GM23248 (cell line): ENCODE measurements around the gene SRF. TPM values are rescaled to one million over a fixed set of nuclear protein-coding genes. Genes with fewer than 3 reads are reported as not detected.

Experiments used
- DNase-seq: peaks from one replicate; pipeline ENCODE4 v3.0.0-alpha.2; 2015
- H2AFZ ChIP-seq: fragments of 200-600 bp; sonication (generic); 2 replicates; pipeline ENCODE4 v1.6.1; 2016; ENCODE audit warnings: antibody characterized with exemption
- H3F3A ChIP-seq: fragments of 200-600 bp; sonication (generic); 2 replicates; pipeline ENCODE4 v1.6.1; 2016; ENCODE audit warnings: mild to moderate bottlenecking, antibody characterized with exemption, mixed run types; ENCODE audit not compliant: insufficient read depth
- H3K27ac ChIP-seq: fragments of 200-600 bp; sonication (generic); 2 replicates; pipeline ENCODE4 v1.5.1; 2016; ENCODE audit warnings: mild to moderate bottlenecking
- H3K27me3 ChIP-seq: fragments of 200-600 bp; sonication (generic); replicated peaks from 2 replicates; pipeline ENCODE4 v1.6.1; 2016; ENCODE audit warnings: mild to moderate bottlenecking; ENCODE audit not compliant: insufficient read depth
- H3K36me3 ChIP-seq: fragments of 200-600 bp; sonication (generic); 2 replicates; pipeline ENCODE4 v1.6.1; 2016; ENCODE audit warnings: low read depth, mild to moderate bottlenecking
- H3K4me1 ChIP-seq: fragments of 200-600 bp; sonication (generic); 2 replicates; pipeline ENCODE4 v1.6.1; 2016; ENCODE audit warnings: mild to moderate bottlenecking; ENCODE audit not compliant: insufficient read depth
- H3K4me2 ChIP-seq: fragments of 200-600 bp; sonication (generic); one replicate; pipeline ENCODE4 v1.6.1; 2016; ENCODE audit warnings: mild to moderate bottlenecking; ENCODE audit not compliant: unreplicated experiment
- H3K4me3 ChIP-seq: fragments of 200-600 bp; sonication (generic); 2 replicates; pipeline ENCODE4 v1.5.1; 2016; ENCODE audit warnings: mild to moderate bottlenecking
- H3K79me2 ChIP-seq: fragments of 200-600 bp; sonication (generic); 2 replicates; pipeline ENCODE4 v1.6.1; 2016; ENCODE audit warnings: mild to moderate bottlenecking; ENCODE audit not compliant: insufficient read depth
- H3K9ac ChIP-seq: fragments of 200-600 bp; sonication (generic); 2 replicates; pipeline ENCODE4 v1.6.1; 2016; ENCODE audit warnings: mild to moderate bottlenecking
- H3K9me2 ChIP-seq: fragments of 200-600 bp; sonication (generic); 2 replicates; pipeline ENCODE4 v1.6.1; 2016; ENCODE audit warnings: mixed run types, mild to moderate bottlenecking, moderate library complexity; ENCODE audit not compliant: insufficient read depth
- H3K9me3 ChIP-seq: fragments of 200-600 bp; sonication (generic); one replicate; pipeline ENCODE4 v1.6.1; 2017; ENCODE audit warnings: low read depth
- H4K20me1 ChIP-seq: fragments of 200-600 bp; sonication (generic); 2 replicates; pipeline ENCODE4 v1.6.0; 2016; ENCODE audit not compliant: insufficient read depth
- EZH2 ChIP-seq: fragments of 200-600 bp; sonication (generic); IDR thresholded peaks from 2 replicates; pipeline ENCODE4 v1.6.1; 2018; ENCODE audit warnings: antibody characterized with exemption, mild to moderate bottlenecking; ENCODE audit not compliant: insufficient read depth, poor library complexity, severe bottlenecking
- EZH2phosphoT487 ChIP-seq: fragments of 200-600 bp; sonication (generic); IDR thresholded peaks from 2 replicates; pipeline ENCODE4 v1.6.1; 2018; ENCODE audit warnings: antibody characterized with exemption, moderate library complexity, mild to moderate bottlenecking, low read depth; ENCODE audit not compliant: insufficient read depth
- WGBS, 2 experiments: methylation state at CpG; one replicate each; pipeline ENCODE4 v1.1.6; 2015 to 2017; ENCODE audit warnings: low lambda C conversion rate in 2 of 2, low coverage in 1 of 2; ENCODE audit errors: missing lambda C conversion rate in 2 of 2; 5-methylcytosine and 5-hydroxymethylcytosine counted together
- in situ Hi-C: fragments of 300-500 bp; cut with MboI; formaldehyde crosslinking; loops from 2 replicates; pipeline ENCODE4 v1.15.0; 2020
- polyA plus RNA-seq: library from polyadenylated mRNA; unstranded; fragments of >200 nt; fragmentation: Nextera tagmentation; extraction: Ambion mirVana; gene quantifications from 2 replicates; pipeline ENCODE4 v1.2.1, GENCODE V29; 2016
- total RNA-seq: library from RNA; depleted of rRNA; stranded (reverse); fragments of >200 nt; shearing (Covaris generic); gene quantifications from 2 replicates; pipeline ENCODE4 v1.2.3, GENCODE V29; 2014

SRF gene
- total and polyA plus RNA-seq, 2 experiments from 2014 or later, result 3.3 to 29.6 TPM

DNA sequence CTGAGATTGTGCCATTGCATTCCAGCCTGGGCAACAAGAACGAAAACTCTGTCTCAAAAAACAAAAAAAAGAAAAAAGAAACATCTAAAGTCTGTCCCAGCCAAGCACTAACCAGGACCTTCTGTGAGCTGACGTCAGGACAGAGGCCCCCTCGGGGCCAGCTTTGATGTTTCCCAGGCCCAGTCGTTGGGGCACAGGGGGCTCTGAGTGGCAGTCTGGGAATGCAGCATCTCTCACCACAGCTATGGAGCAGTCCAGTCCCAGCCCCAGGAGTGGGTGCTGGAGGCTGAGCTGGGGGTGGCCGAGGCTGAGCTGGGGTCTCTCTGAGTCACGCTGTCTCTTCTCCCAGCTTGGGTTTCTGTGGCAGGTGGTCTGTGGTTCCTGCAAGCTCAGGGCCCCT, 46.0 kb upstream of the SRF start:
- WGBS, 2 experiments, result 21 to 24% methylated on average over 6 of the region's 6 CpGs

DNA sequence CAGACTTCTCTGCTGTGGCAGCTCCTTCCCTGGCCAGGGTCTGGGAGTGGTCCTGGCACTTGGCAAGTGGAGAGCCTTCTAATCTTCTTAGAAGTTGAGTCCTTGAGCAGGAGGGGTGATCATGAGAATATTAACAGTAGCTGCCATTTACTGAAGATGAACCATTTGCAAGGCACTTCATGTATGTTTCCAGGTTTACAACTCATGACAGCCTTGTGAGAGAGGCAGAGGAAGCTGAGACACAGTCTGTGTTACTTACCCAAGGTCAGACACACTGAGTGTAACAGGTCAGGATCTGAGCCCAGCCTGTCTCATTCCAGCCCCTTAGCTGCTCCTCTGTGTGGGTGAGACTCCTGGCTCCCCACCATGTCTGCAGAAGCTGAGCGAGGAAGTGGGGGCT, 45.5 kb upstream of the SRF start:
- H2AFZ ChIP-seq, result no peak overlapping the region
- H3K79me2 ChIP-seq, result peaks cover 80% of the 10 kb centered on the region
- no peaks in the 10 kb centered on the region for H3K27me3 ChIP-seq
- no peaks in the 10 kb centered on the region for H3K9me3 ChIP-seq
- TF ChIP-seq EZH2phosphoT487 (no peak), EZH2 (no peak)
- H3K27ac ChIP-seq, result peak overlapping the region; percentile 100
- H3K4me2 ChIP-seq, result peak overlapping the region; percentile 4
- in situ Hi-C loops, result loop anchor here (5.0 kb wide), 1 partner anchor 63 kb away; no protein-coding TSS in a partner anchor
- peaks cover 76% of the 10 kb centered on the region for H3K4me1 ChIP-seq
- WGBS, 2 experiments, result 93 to 100% methylated on average over 1 of the region's 1 CpG
- H3K9me2 ChIP-seq, result no peaks in the 10 kb centered on the region
- DNase-seq, result peak; percentile 54
- H3K36me3 ChIP-seq, result no peaks in the 10 kb centered on the region
- no peaks in the 10 kb centered on the region for H4K20me1 ChIP-seq
- H3F3A ChIP-seq, result peaks cover 51% of the 10 kb centered on the region
- no peak overlapping the region for H3K4me3 ChIP-seq
- H3K9ac ChIP-seq, result peak overlapping the region; percentile 85

More for the DNA sequence above, 46.0 kb upstream of the SRF start:
- Histone ChIP-seq H3K27ac (peak overlapping the region; percentile 100), H3K27me3 (no peaks in the 10 kb centered on the region), H4K20me1 (no peaks in the 10 kb centered on the region), H3K4me2 (peak overlapping the region; percentile 4), H3K9ac (peak overlapping the region; percentile 85), H3K36me3 (no peaks in the 10 kb centered on the region), H3K9me2 (no peaks in the 10 kb centered on the region), H3K9me3 (no peaks in the 10 kb centered on the region), H3K4me1 (peaks cover 80% of the 10 kb centered on the region), H2AFZ (no peak overlapping the region), H3K79me2 (peaks cover 80% of the 10 kb centered on the region), H3F3A (peaks cover 53% of the 10 kb centered on the region), H3K4me3 (no peak overlapping the region)
- peak; percentile 91 for DNase-seq
- in situ Hi-C loops, result loop anchor here (5.0 kb wide), 1 partner anchor 63 kb away; no protein-coding TSS in a partner anchor
- TF ChIP-seq EZH2 (no peak), EZH2phosphoT487 (0 out of 2 replicates have a peak, but pooled peaks have one; percentile 56)

DNA sequence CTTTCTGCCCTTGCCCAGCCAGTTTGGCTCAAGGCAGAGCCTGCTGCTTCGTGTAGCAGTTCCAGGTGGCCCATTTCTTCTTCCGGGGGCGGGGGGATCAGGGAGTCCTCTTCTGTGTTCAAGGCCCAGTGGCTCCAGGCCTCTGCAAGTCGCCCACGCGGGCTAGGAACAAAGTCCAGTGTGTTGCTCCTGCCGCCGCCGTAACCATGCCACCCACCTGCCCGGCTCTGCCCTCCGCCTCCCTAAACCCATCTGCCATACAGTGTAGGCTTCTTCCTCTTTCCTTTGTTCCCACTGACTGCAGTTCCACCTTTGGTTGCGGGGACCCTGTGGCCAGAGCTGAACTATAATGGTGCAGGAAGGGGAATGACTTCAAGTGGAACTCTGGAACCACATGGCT, 43.9 kb upstream of the SRF start:
- Histone ChIP-seq H3K4me1 (peaks cover 61% of the 10 kb centered on the region), H3F3A (peaks cover 37% of the 10 kb centered on the region), H3K9me2 (no peaks in the 10 kb centered on the region), H2AFZ (no peak overlapping the region), H3K36me3 (no peaks in the 10 kb centered on the region), H3K4me3 (no peak overlapping the region), H4K20me1 (no peaks in the 10 kb centered on the region), H3K9ac (no peak overlapping the region), H3K9me3 (no peaks in the 10 kb centered on the region), H3K79me2 (peaks cover 87% of the 10 kb centered on the region), H3K27ac (peak overlapping the region; percentile 100), H3K27me3 (no peaks in the 10 kb centered on the region), H3K4me2 (no peak overlapping the region)
- in situ Hi-C loops, result loop anchor here (5.0 kb wide), 1 partner anchor 65 kb away; no protein-coding TSS in a partner anchor
- TF ChIP-seq EZH2, result no peak
- no peak for TF ChIP-seq EZH2phosphoT487
- DNase-seq, result no peak
- 93% methylated on average over 12 of the region's 12 CpGs for WGBS, 2 experiments

DNA sequence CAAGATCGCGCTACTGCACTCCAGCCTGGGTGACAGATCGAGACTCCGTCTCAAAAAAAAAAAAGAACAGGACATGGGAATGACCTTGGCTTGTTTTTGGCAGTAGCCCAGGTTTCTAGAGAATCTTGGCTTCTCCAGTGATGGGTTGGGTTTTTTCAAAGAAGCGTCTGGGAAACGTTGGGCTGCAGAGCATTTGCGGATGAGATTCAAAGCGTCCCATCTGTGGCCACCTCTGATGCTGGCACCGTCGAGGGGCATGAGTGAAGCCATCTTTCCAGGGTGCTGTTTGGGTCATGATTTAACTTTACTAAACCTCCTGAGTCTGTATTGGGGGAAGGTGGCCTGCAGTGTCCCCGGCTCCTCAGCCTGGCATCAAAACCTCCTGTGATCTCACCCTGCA, 43.2 kb upstream of the SRF start:
- DNase-seq, result peak; percentile 27
- Histone ChIP-seq H3K79me2 (peaks cover 80% of the 10 kb centered on the region), H3K9ac (no peak overlapping the region), H3K9me2 (no peaks in the 10 kb centered on the region), H3K36me3 (peaks cover 6% of the 10 kb centered on the region; the same call in 1 of the 2 replicates), H3K4me1 (peaks cover 54% of the 10 kb centered on the region), H3K27ac (no peak overlapping the region), H4K20me1 (no peaks in the 10 kb centered on the region), H2AFZ (no peak overlapping the region), H3K4me2 (no peak overlapping the region), H3K27me3 (no peaks in the 10 kb centered on the region), H3K9me3 (no peaks in the 10 kb centered on the region), H3K4me3 (no peak overlapping the region), H3F3A (peaks cover 30% of the 10 kb centered on the region)
- 44% methylated on average over 11 of the region's 11 CpGs for WGBS, 2 experiments
- no peak for TF ChIP-seq EZH2phosphoT487
- TF ChIP-seq EZH2, result no peak
- in situ Hi-C loops, result loop anchor here (5.0 kb wide), 1 partner anchor 66 kb away; no protein-coding TSS in a partner anchor
